ENCODE results near the gene RFC3. TPM values are rescaled to one million over a fixed set of nuclear protein-coding genes. Genes with fewer than 3 reads are reported as not detected.

RFC3 gene
- total RNA-seq, 4 donors from 2014 or later: 4.4 to 18.0 (median 13.0) TPM

DNA sequence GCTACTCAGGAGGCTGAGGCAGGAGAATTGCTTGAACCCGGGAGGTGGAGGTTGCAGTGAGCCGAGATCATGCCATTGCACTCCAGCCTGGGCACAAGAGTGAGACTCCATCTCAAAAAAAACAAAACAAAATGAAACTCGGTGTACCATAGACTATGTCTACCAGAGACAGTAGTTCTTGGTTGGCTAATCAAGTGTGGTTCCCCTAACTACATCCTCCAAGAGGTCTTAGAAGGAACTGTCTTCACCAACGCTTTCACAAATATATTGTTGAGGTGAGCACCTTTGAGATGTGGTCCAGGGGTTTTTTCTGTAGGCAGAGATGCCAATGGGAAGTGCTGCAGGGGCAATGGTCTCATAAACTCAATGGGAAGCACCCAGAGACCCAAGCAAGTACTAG lies 48.0 kb downstream of the RFC3 start:
- no peak overlapping the region for H3K27ac ChIP-seq
- TF ChIP-seq, protein P1, sequence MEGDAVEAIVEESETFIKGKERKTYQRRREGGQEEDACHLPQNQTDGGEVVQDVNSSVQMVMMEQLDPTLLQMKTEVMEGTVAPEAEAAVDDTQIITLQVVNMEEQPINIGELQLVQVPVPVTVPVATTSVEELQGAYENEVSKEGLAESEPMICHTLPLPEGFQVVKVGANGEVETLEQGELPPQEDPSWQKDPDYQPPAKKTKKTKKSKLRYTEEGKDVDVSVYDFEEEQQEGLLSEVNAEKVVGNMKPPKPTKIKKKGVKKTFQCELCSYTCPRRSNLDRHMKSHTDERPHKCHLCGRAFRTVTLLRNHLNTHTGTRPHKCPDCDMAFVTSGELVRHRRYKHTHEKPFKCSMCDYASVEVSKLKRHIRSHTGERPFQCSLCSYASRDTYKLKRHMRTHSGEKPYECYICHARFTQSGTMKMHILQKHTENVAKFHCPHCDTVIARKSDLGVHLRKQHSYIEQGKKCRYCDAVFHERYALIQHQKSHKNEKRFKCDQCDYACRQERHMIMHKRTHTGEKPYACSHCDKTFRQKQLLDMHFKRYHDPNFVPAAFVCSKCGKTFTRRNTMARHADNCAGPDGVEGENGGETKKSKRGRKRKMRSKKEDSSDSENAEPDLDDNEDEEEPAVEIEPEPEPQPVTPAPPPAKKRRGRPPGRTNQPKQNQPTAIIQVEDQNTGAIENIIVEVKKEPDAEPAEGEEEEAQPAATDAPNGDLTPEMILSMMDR (IDR thresholded peaks at IDR 0.05): no peak
- TF ChIP-seq POLR2A (IDR thresholded peaks at IDR 0.05): no peak
- 71 to 93% methylated on average over 3 to 4 of the region's 4 CpGs for WGBS, 2 donors
- H3K4me3 ChIP-seq: no peak overlapping the region
- no peak for DNase-seq
- no peaks in the 10 kb centered on the region for H3K4me1 ChIP-seq
- intact Hi-C loops (cut with DNase I): no loop called here
- no peaks in the 10 kb centered on the region for H3K27me3 ChIP-seq
- no peaks in the 10 kb centered on the region for H3K36me3 ChIP-seq
- no peaks in the 10 kb centered on the region for H3K9me3 ChIP-seq

DNA sequence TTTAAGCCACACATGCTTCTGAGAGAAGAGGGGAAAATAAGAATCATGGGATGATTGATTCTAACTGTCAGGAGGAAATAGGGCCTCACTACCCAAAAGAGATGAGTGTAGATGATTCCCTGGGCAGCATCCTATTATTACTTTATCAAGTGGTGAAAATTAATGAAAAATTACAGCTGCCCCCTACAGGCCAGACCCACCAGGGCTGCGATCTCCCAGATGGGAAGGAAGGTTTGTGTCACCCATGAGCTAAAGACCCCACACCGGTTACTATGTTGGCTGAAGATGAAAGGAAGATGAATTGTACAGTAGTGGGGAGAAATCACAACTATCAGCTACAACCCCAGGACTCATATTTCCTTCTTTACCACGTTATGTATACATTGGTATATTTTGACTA lies 49.5 kb downstream of the RFC3 start:
- 89 to 93% methylated on average over 3 of the region's 3 CpGs for WGBS, 2 donors
- no peak for DNase-seq
- Histone ChIP-seq H3K9me3 (no peaks in the 10 kb centered on the region), H3K36me3 (no peaks in the 10 kb centered on the region), H3K4me3 (no peak overlapping the region), H3K27ac (no peak overlapping the region), H3K27me3 (no peaks in the 10 kb centered on the region), H3K4me1 (no peaks in the 10 kb centered on the region)
- intact Hi-C loops (cut with DNase I): no loop called here
- TF ChIP-seq, protein P1 (IDR thresholded peaks at IDR 0.05): no peak
- TF ChIP-seq POLR2A (IDR thresholded peaks at IDR 0.05): no peak

DNA sequence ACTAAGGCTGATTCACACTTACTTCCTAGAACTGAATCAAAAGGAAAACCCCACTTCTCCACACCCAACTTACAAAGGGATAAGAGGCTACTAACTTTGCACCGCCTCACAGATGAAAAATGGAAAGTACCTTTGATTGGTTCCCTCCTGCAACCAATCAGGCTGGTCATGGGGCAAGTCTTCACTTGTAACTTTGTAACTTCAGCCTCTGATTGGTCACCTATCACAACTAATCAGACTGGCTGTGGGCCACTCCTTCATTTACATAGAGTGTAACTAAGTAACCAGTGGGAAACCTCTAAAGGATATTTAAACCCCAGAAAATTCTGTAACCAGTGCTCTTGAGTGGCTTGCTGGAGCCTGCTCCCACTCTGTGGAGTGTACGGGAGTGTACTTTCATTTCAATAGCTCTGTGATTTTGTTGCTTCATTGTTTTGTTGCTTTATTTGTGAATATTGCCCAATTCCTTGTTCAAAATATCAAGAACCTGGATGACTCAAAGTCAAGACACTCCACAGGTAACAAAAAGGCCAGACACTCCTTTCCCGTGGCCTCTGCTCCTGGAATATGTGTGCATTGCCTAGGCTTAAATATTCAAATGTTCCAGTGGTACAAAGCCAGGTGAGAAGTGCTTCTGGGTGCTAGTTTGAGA lies 50.5 kb downstream of the RFC3 start:
- DNase-seq: no peak
- TF ChIP-seq, protein P1 (IDR thresholded peaks at IDR 0.05): no peak
- no peak for TF ChIP-seq POLR2A (IDR thresholded peaks at IDR 0.05)
- WGBS, 2 donors: 70 to 75% methylated on average over 3 of the region's 3 CpGs
- intact Hi-C loops (cut with DNase I): no loop called here
- Histone ChIP-seq H3K27ac (peak overlapping the region in 2 of 4 donors; percentile 22 to 54), H3K4me3 (no peak overlapping the region), H3K27me3 (no peaks in the 10 kb centered on the region), H3K4me1 (no peaks in the 10 kb centered on the region), H3K36me3 (no peaks in the 10 kb centered on the region), H3K9me3 (no peaks in the 10 kb centered on the region)

DNA sequence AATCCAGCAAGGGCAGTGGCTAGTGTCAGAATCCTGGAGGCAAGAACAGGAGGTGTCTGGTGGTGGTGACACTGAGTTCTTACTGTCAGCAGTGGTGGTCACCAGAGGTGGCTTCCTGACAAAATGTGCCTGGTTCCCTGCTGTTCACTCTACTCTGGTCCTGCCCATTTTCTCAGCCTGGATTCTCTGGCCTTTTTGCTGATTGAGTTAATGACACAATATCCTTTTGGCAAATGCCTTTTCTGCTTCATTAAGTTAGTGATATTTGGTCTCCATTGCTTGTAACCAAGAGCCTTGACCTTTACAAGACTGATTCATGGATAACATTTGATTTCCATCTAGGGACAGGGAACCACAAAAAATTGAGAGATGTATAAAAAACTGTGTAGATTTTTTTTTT lies 51.1 kb downstream of the RFC3 start:
- TF ChIP-seq, protein P1 (IDR thresholded peaks at IDR 0.05): no peak
- no peak for TF ChIP-seq POLR2A (IDR thresholded peaks at IDR 0.05)
- Histone ChIP-seq H3K36me3 (no peaks in the 10 kb centered on the region), H3K27me3 (no peaks in the 10 kb centered on the region), H3K9me3 (no peaks in the 10 kb centered on the region), H3K4me3 (no peak overlapping the region), H3K4me1 (no peaks in the 10 kb centered on the region), H3K27ac (peak overlapping the region in 2 of 4 donors; percentile 22 to 54)
- intact Hi-C loops (cut with DNase I): no loop called here
- no peak for DNase-seq

DNA sequence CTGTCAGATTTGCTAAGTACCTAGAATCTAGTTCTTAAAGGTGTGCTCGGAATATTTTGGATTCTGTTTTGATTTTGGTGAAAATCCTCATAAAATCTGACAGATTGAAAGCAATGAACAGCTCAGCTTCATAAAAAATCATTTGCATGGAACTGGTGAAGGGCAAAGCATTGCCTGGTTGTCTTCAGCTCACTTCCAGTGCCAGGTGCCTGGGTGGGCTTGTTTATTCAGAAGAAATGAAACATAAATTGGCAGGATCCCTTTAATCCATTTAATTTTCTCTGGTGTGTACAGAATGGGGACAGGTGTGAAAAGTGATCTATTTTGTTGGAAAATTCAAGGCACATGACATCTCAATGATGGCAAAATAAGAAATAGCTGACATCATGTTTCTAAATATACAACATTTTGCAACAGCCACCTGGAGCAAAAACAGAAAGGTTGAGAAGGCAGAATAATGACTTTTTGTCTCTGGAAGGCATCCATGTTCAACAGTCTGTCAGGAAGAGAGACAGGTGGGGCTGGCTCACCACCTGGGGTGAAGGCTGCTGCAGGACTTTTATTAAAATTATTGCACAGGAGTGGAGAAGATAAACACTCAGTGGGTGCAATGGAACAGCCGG lies 52.2 kb downstream of the RFC3 start:
- H3K4me1 ChIP-seq: no peaks in the 10 kb centered on the region
- H3K27me3 ChIP-seq: no peaks in the 10 kb centered on the region
- no peak overlapping the region for H3K4me3 ChIP-seq
- 85 to 89% methylated on average over 2 of the region's 2 CpGs for WGBS, 2 donors
- no peak overlapping the region for H3K27ac ChIP-seq
- intact Hi-C loops (cut with DNase I): no loop called here
- H3K9me3 ChIP-seq: no peaks in the 10 kb centered on the region
- no peak for DNase-seq
- TF ChIP-seq POLR2A (IDR thresholded peaks at IDR 0.05): no peak
- TF ChIP-seq, protein P1 (IDR thresholded peaks at IDR 0.05): no peak
- no peaks in the 10 kb centered on the region for H3K36me3 ChIP-seq
